Measurements from ENCODE around the gene GPR78. TPM values are rescaled to one million over a fixed set of nuclear protein-coding genes. Genes with fewer than 3 reads are reported as not detected.

The GPR78 gene
- total and polyA plus RNA-seq, 2 of the 13 experiments (the other 11 are each of a cell fraction or from before 2014, with no cell fraction given), result 0.01 to 0.07 TPM

- Histone ChIP-seq H3K4me2 (ENCODE audit: low read depth, low read length) (no peak overlapping the region), H3K27me3 (ENCODE audit: control insufficient read depth in 1 of 2, insufficient read depth in 2 of 2, low read length in 2 of 2) (peaks cover 0 to 39% of the 10 kb centered on the region in 2 experiments), H3K4me3 (replicated peaks in 1 of 3; ENCODE audit: insufficient read depth in 1 of 3, low read depth in 2 of 3, low read length in 3 of 3) (no peak overlapping the region), H3K27ac (ENCODE audit: extremely low read length, insufficient read depth, low read length) (no peak overlapping the region), H3K36me3 (replicated peaks in 1 of 2; ENCODE audit: control insufficient read depth in 1 of 2, insufficient read depth in 2 of 2, low read length in 2 of 2) (no peaks in the 10 kb centered on the region), H3K79me2 (ENCODE audit: insufficient read depth, low read length) (no peaks in the 10 kb centered on the region), H4K20me1 (ENCODE audit: insufficient read depth, low read length) (no peaks in the 10 kb centered on the region), H2AFZ (ENCODE audit: low read length) (no peak overlapping the region), H3K9me3 (ENCODE audit: low read length) (no peaks in the 10 kb centered on the region), H3K4me1 (ENCODE audit: insufficient read depth, low read length) (no peaks in the 10 kb centered on the region), H3K9ac (ENCODE audit: insufficient read depth, low read depth, low read length) (no peak overlapping the region)
- 15% methylated on average over 11 of the region's 17 CpGs for WGBS (ENCODE audit: low lambda C conversion rate)
- ChIA-PET CTCF (ENCODE audit: low intra/inter-chr PET ratio, low total read pairs) (no interaction called here), POLR2A (no interaction called here)
- in situ Hi-C loops (cut with HindIII; ENCODE audit: extremely low pct_ligation_motif_present, low pct_unique_long_range_greater_than_20kb) (loop anchor here (10.0 kb wide), 1 partner anchor 67 kb away; no protein-coding TSS in a partner anchor), intact Hi-C loops (cut with micrococcal nuclease; ENCODE audit: unreplicated experiment) (no loop called here)
- FAIRE-seq (no peak), DNase-seq (ENCODE audit: low spot score) (no peak), ATAC-seq (no peak)
- BruUV-seq (replicated peaks), result no TSS peak
- no peak for TF ChIP-seq ZNF546 (CRISPR knock-in tag; conservative IDR thresholded peaks at IDR 0.05)
- no peak for TF ChIP-seq ZBTB20 (CRISPR knock-in tag; IDR thresholded peaks at IDR 0.05; ENCODE audit: borderline replicate concordance, low read depth)
- TF ChIP-seq MAZ (IDR thresholded peaks at IDR 0.05; ENCODE audit: borderline replicate concordance, low read depth, low read length), result no peak
- no peak for TF ChIP-seq MAZ (CRISPR knock-in tag; IDR thresholded peaks at IDR 0.05; ENCODE audit: low read depth)
- TF ChIP-seq GTF3A (CRISPR knock-in tag; conservative IDR thresholded peaks at IDR 0.05), result no peak
- no peak for TF ChIP-seq AGO2 (optimal IDR thresholded peaks at IDR 0.05; ENCODE audit: low read depth, low read length)
- TF ChIP-seq ZNF639 (CRISPR knock-in tag; conservative IDR thresholded peaks at IDR 0.05), result no peak
- TF ChIP-seq IKZF5 (CRISPR knock-in tag; IDR thresholded peaks at IDR 0.05), result no peak
- TF ChIP-seq POLR2AphosphoS2 (IDR thresholded peaks at IDR 0.05; ENCODE audit: low read depth, low read length), result no peak
- no peak for TF ChIP-seq ZFP1 (CRISPR knock-in tag; IDR thresholded peaks at IDR 0.05)
- TF ChIP-seq FOXP4 (CRISPR knock-in tag; IDR thresholded peaks at IDR 0.05), result no peak
- TF ChIP-seq PAF1 (CRISPR knock-in tag; IDR thresholded peaks at IDR 0.05), result no peak
- no peak for TF ChIP-seq ZBTB14 (CRISPR knock-in tag; IDR thresholded peaks at IDR 0.05)
- TF ChIP-seq ZNF563 (CRISPR knock-in tag; IDR thresholded peaks at IDR 0.05), result no peak
- no peak for TF ChIP-seq BRF2 (CRISPR knock-in tag; IDR thresholded peaks at IDR 0.05)
- TF ChIP-seq ZNF850 (CRISPR knock-in tag; conservative IDR thresholded peaks at IDR 0.05), result no peak
Measured at GRCh38 chr4:8541981-8542715, 38.0 kb upstream of the GPR78 start.
